Breast epithelium (tissue), 4 donors: Measurements from ENCODE around the gene KCTD2. TPM values are rescaled to one million over a fixed set of nuclear protein-coding genes. Genes with fewer than 3 reads are reported as not detected.
A peak's percentile ranks its signal among the peaks of the same experiment; 100 is the strongest.

Source experiments
- DNase-seq, 2 donors: peaks; one replicate each; pipeline ENCODE4 v3.0.0-alpha.2; 2019; ENCODE audit warnings: low spot score in 2 of 2
- H3K27ac ChIP-seq, 2 donors: fragments of 200-600 bp; sonication (generic) in 1 of 2; one replicate each; pipeline ENCODE4 v1.5.1; 2016 to 2019; ENCODE audit warnings: mild to moderate bottlenecking in 1 of 2
- H3K27me3 ChIP-seq, 2 donors: fragments of 200-600 bp; sonication (generic) in 1 of 2; one replicate each; pipeline versions ENCODE4 v1.5.1 to v1.6.0; 2017 to 2019; ENCODE audit warnings: control low read depth in 1 of 2, mild to moderate bottlenecking in 1 of 2
- H3K36me3 ChIP-seq: fragments of 200-600 bp; one replicate; pipeline ENCODE4 v1.5.1; 2019
- H3K4me1 ChIP-seq, 2 donors: fragments of 200-600 bp; sonication (generic); one replicate each; pipeline ENCODE4 v1.5.1; 2016 to 2019; ENCODE audit warnings: control low read depth in 1 of 2
- H3K4me3 ChIP-seq, 3 donors: fragments of 200-600 bp; sonication (generic); 1 replicate in 2 of 3; 2 replicates in 1 of 3; pipeline ENCODE4 v1.5.1; 2016 to 2019; ENCODE audit warnings: mild to moderate bottlenecking in 3 of 3, moderate library complexity in 2 of 3
- H3K9me3 ChIP-seq, 2 donors: fragments of 200-600 bp; sonication (generic) in 1 of 2; one replicate each; pipeline ENCODE4 v1.5.1; 2016 to 2019; ENCODE audit warnings: control low read depth in 1 of 2
- CTCF ChIP-seq, 3 donors: fragments of 450-650 bp; IDR thresholded peaks; one replicate each; pipeline ENCODE4 v1.5.1; 2016 to 2017; ENCODE audit warnings: antibody characterized with exemption in 3 of 3, mild to moderate bottlenecking in 3 of 3, moderate library complexity in 3 of 3
- POLR2A ChIP-seq: fragments of 450-650 bp; IDR thresholded peaks from one replicate; pipeline ENCODE4 v1.6.1; 2016; ENCODE audit warnings: antibody characterized with exemption, mild to moderate bottlenecking, moderate library complexity
- POLR2AphosphoS5 ChIP-seq, 3 donors: sonication (generic); formaldehyde crosslinking; IDR thresholded peaks; one replicate each; pipeline ENCODE4 v1.6.1; 2017; ENCODE audit warnings: antibody characterized with exemption in 3 of 3
- intact Hi-C: fragments of 100-400 bp; cut with DNase I; formaldehyde crosslinking; loops from one replicate; pipeline ENCODE4 v1.15.1; 2023; ENCODE audit warnings: low total_unique reads
- total RNA-seq, 3 donors: library from RNA; depleted of rRNA; stranded (reverse); fragments of >200 nt; gene quantifications; one replicate each; pipeline ENCODE4 v1.1.0, GENCODE V29; 2016

KCTD2 gene
- total RNA-seq, 3 donors from 2014 or later = 23.5 to 28.4 (median 24.6) TPM

- peak overlapping the region; percentile 59 to 87 (median 79) for H3K4me3 ChIP-seq
- DNase-seq = peak; percentile 69 to 77
- H3K27me3 ChIP-seq = no peaks in the 10 kb centered on the region
- TF ChIP-seq POLR2AphosphoS5 (IDR thresholded peaks at IDR 0.05) (peak in 1 of 3 donors; percentile 41), POLR2A (no peak)
- peak overlapping the region; percentile 62 to 96 for H3K27ac ChIP-seq
- intact Hi-C loops = loop anchor here (10.0 kb wide), 1 partner anchor 47 kb away; the partner anchor contains the start of gene CDR2L
- peaks cover 3 to 9% of the 10 kb centered on the region in 2 donors for H3K4me1 ChIP-seq
- no peaks in the 10 kb centered on the region for H3K36me3 ChIP-seq
- no peaks in the 10 kb centered on the region for H3K9me3 ChIP-seq
Measured at GRCh38 chr17:75031972-75032719, 14.9 kb upstream of the KCTD2 start.

GRCh38 chr17:75032720-75033280, 14.2 kb upstream of the KCTD2 start:
- Histone ChIP-seq H3K36me3 (no peaks in the 10 kb centered on the region), H3K27me3 (no peaks in the 10 kb centered on the region), H3K4me3 (peak overlapping the region; percentile 59 to 87 (median 79)), H3K4me1 (peaks cover 3 to 9% of the 10 kb centered on the region in 2 donors), H3K9me3 (no peaks in the 10 kb centered on the region), H3K27ac (peak overlapping the region; percentile 62 to 96)
- DNase-seq = peak in 1 of 2 donors; percentile 32
- intact Hi-C loops = loop anchor here (10.0 kb wide), 1 partner anchor 48 kb away; the partner anchor contains the start of gene CDR2L
- no peak for TF ChIP-seq POLR2A
- no peak for TF ChIP-seq CTCF (IDR thresholded peaks at IDR 0.05)
- TF ChIP-seq POLR2AphosphoS5 (IDR thresholded peaks at IDR 0.05) = no peak

GRCh38 chr17:75033346-75034235, 13.4 kb upstream of the KCTD2 start:
- Histone ChIP-seq H3K9me3 (no peaks in the 10 kb centered on the region), H3K27me3 (no peaks in the 10 kb centered on the region), H3K4me3 (peak overlapping the region; percentile 59 to 87 (median 79)), H3K36me3 (no peaks in the 10 kb centered on the region), H3K4me1 (peaks cover 3 to 9% of the 10 kb centered on the region in 2 donors), H3K27ac (peak overlapping the region; percentile 94 to 96)
- TF ChIP-seq POLR2A (no peak), POLR2AphosphoS5 (IDR thresholded peaks at IDR 0.05) (peak; percentile 78 to 98 (median 89)), CTCF (IDR thresholded peaks at IDR 0.05) (no peak)
- intact Hi-C loops = loop anchor here (10.0 kb wide), 1 partner anchor 49 kb away; the partner anchor contains the start of gene CDR2L
- DNase-seq = peak; percentile 95 to 97

GRCh38 chr17:75034236-75034908, 12.7 kb upstream of the KCTD2 start:
- intact Hi-C loops = loop anchor here (10.0 kb wide), 1 partner anchor 50 kb away; the partner anchor contains the start of gene CDR2L

More at GRCh38 chr17:75034236-75034908, 12.7 kb upstream of the KCTD2 start:
- H3K27me3 ChIP-seq = no peaks in the 10 kb centered on the region
- DNase-seq = peak; percentile 89 to 90
- peak overlapping the region; percentile 59 to 87 (median 79) for H3K4me3 ChIP-seq
- peaks cover 3 to 9% of the 10 kb centered on the region in 2 donors for H3K4me1 ChIP-seq
- H3K27ac ChIP-seq = peak overlapping the region; percentile 94 to 96
- H3K9me3 ChIP-seq = no peaks in the 10 kb centered on the region
- no peaks in the 10 kb centered on the region for H3K36me3 ChIP-seq
- TF ChIP-seq POLR2AphosphoS5 (IDR thresholded peaks at IDR 0.05) (peak in 2 of 3 donors; percentile 38 to 66), POLR2A (no peak), CTCF (IDR thresholded peaks at IDR 0.05) (peak in 1 of 3 donors; percentile 32)
